AG20443 (cell line): ENCODE measurements around the gene B4GALT5.
"Not testable (repeated sequence)": the region's sequence is repeated elsewhere in the genome, so short reads cannot be mapped to it uniquely, and the experiment has no call there.

Experiments used
- DNase-seq: peaks from one replicate; pipeline ENCODE4 v3.0.0; 2012; ENCODE audit warnings: low spot score, mixed read lengths

Gene B4GALT5

GRCh38 chr20:49713753-49714712, at the start of gene B4GALT5:
TSS of gene B4GALT5 (minus strand) at chr20:49713878. CDS start at chr20:49713690, 188 bp downstream.
- DNase-seq: peak; percentile 94

- DNase-seq: no peak
These were observed 49.5 kb upstream of the B4GALT5 start for GRCh38 chr20:49762940-49763766.

- not testable (repeated sequence) for DNase-seq
These were observed 48.2 kb upstream of the B4GALT5 start for GRCh38 chr20:49761888-49762287.

- DNase-seq: no peak
These were observed 45.7 kb upstream of the B4GALT5 start for GRCh38 chr20:49759266-49759950.

- DNase-seq: no peak
These were observed 45.1 kb upstream of the B4GALT5 start for GRCh38 chr20:49758781-49759180.

- no peak for DNase-seq
These were observed 43.9 kb upstream of the B4GALT5 start for GRCh38 chr20:49757597-49757996.

- no peak for DNase-seq
These were observed 42.6 kb upstream of the B4GALT5 start for GRCh38 chr20:49756241-49756640.

- DNase-seq: no peak
These were observed 40.9 kb upstream of the B4GALT5 start for GRCh38 chr20:49754596-49754995.

- DNase-seq: no peak
These were observed 39.5 kb upstream of the B4GALT5 start for GRCh38 chr20:49753133-49753532.

GRCh38 chr20:49752201-49752903, 38.7 kb upstream of the B4GALT5 start:
- DNase-seq: no peak

GRCh38 chr20:49751397-49751736, 37.7 kb upstream of the B4GALT5 start:
- DNase-seq: no peak

- DNase-seq: peak; percentile 32
These were observed 37.1 kb upstream of the B4GALT5 start for GRCh38 chr20:49750611-49751396.

GRCh38 chr20:49749625-49750024, 35.9 kb upstream of the B4GALT5 start:
- no peak for DNase-seq

- DNase-seq: no peak
These were observed 34.8 kb upstream of the B4GALT5 start for GRCh38 chr20:49748525-49748838.

GRCh38 chr20:49747707-49748524, 34.2 kb upstream of the B4GALT5 start:
- DNase-seq: peak; percentile 80

- DNase-seq: no peak
These were observed 29.3 kb upstream of the B4GALT5 start for GRCh38 chr20:49742948-49743347.

- no peak for DNase-seq
These were observed 28.3 kb upstream of the B4GALT5 start for GRCh38 chr20:49741977-49742376.

GRCh38 chr20:49740807-49741206, 27.1 kb upstream of the B4GALT5 start:
- DNase-seq: no peak

GRCh38 chr20:49739042-49739441, 25.4 kb upstream of the B4GALT5 start:
- DNase-seq: no peak

GRCh38 chr20:49737260-49737659, 23.6 kb upstream of the B4GALT5 start:
- no peak for DNase-seq
